Activated naive CD8-positive, alpha-beta T cell treated with anti-CD3 and anti-CD28 coated beads, Interleukin-2, amount 10 ng/mL, durations not matched to agents 7 days and 5 days (primary cell): ENCODE results near the gene CASQ2. TPM values are rescaled to one million over a fixed set of nuclear protein-coding genes. Genes with fewer than 3 reads are reported as not detected.
A peak's percentile ranks its signal among the peaks of the same experiment; 100 is the strongest.

Experiments used
- ATAC-seq: fragments of 150-1000 bp; cut with Tn5 transposase; one replicate; pipeline ENCODE4 v1.10.0; 2021; ENCODE audit warnings: low read depth, moderate library complexity
- POLR2A ChIA-PET: fragments of 350-600 bp; sonication (Branson Sonifier 250); formaldehyde crosslinking; loops from one replicate; lab custom pipeline; 2021; ENCODE audit warnings: antibody characterized with exemption; lab: Charles Lee
- DNase-seq: peaks from one replicate; pipeline ENCODE4 v3.0.0; 2021
- H3K27ac Mint-ChIP-seq: one replicate; pipeline ENCODE4 v1.8.0; 2022; ENCODE audit warnings: mild to moderate bottlenecking, mixed read lengths
- H3K27me3 Mint-ChIP-seq: one replicate; pipeline ENCODE4 v1.8.0; 2022; ENCODE audit warnings: mild to moderate bottlenecking, moderate library complexity, mixed read lengths
- H3K36me3 Mint-ChIP-seq: one replicate; pipeline ENCODE4 v1.8.0; 2021; ENCODE audit warnings: mild to moderate bottlenecking, mixed read lengths
- H3K4me1 Mint-ChIP-seq: one replicate; pipeline ENCODE4 v1.8.0; 2021; ENCODE audit warnings: mixed read lengths
- H3K4me3 Mint-ChIP-seq: one replicate; pipeline ENCODE4 v1.8.0; 2022; ENCODE audit warnings: mild to moderate bottlenecking, moderate library complexity, mixed read lengths
- H3K9me3 Mint-ChIP-seq: one replicate; pipeline ENCODE4 v1.8.0; 2021; ENCODE audit warnings: mixed read lengths
- total RNA-seq, 2 experiments: library from RNA; stranded (reverse); gene quantifications; one replicate each; pipeline ENCODE4 v1.2.3, GENCODE V29; 2021

The CASQ2 gene
- total RNA-seq, 2 experiments from 2014 or later = not detected

GRCh38 chr1:115740811-115741210, 27.7 kb downstream of the CASQ2 start:
- ATAC-seq (no peak), DNase-seq (no peak)
- POLR2A ChIA-PET = no interaction called here
- Mint-ChIP-seq H3K27me3 (peaks cover 9% of the 10 kb centered on the region), H3K4me1 (no peaks in the 10 kb centered on the region), H3K27ac (no peak overlapping the region), H3K36me3 (no peaks in the 10 kb centered on the region), H3K9me3 (no peaks in the 10 kb centered on the region), H3K4me3 (no peak overlapping the region)

DNA sequence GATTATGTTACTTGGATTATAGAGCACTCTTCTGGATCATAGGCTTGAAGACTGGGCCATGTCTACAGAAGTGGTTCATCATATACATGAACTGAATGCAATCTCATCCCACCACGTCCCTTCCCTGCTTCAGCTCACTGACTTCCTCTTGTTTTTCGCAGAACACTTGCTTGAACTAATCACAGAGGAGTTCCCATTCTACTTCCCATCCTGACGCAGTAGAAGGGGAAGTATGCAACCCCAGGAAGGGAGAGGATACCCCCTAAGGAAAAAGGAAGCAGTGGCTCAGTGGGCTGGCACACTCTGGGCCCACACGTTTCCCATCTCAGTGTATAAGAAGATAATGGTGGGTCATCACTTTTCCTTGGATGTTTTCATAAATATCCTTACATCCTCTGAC, 36.2 kb downstream of the CASQ2 start:
- no peak overlapping the region for H3K4me3 Mint-ChIP-seq
- H3K27ac Mint-ChIP-seq = no peak overlapping the region
- H3K4me1 Mint-ChIP-seq = no peaks in the 10 kb centered on the region
- no peaks in the 10 kb centered on the region for H3K9me3 Mint-ChIP-seq
- H3K27me3 Mint-ChIP-seq = peaks cover 15% of the 10 kb centered on the region
- DNase-seq (no peak), ATAC-seq (no peak)
- POLR2A ChIA-PET = no interaction called here
- no peaks in the 10 kb centered on the region for H3K36me3 Mint-ChIP-seq

DNA sequence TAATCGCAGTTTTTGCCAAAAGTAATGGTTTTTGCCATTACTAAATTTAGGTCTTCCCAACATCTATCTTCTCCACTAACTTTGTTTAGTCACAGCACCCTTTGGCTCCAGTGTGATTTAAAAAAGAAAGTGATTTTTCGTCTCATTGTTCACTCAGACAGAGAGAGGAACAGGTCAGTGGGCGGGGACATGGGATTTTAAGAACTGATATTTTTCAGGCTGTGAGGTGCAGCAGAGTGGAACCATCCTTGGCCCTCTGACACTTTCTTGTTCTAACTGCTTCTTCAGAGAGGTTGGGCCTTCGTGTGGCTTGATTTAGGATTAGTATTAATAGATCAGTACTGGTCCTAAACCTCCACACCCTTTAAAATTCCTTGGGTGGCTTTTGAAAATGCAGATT, 38.8 kb downstream of the CASQ2 start:
- Mint-ChIP-seq H3K4me3 (no peak overlapping the region), H3K27ac (no peak overlapping the region), H3K9me3 (no peaks in the 10 kb centered on the region), H3K36me3 (no peaks in the 10 kb centered on the region), H3K4me1 (no peaks in the 10 kb centered on the region), H3K27me3 (peaks cover 13% of the 10 kb centered on the region)
- ATAC-seq (no peak), DNase-seq (no peak)
- POLR2A ChIA-PET = no interaction called here

GRCh38 chr1:115728341-115728740, 40.2 kb downstream of the CASQ2 start:
- no peak for DNase-seq
- ATAC-seq = no peak
- Mint-ChIP-seq H3K36me3 (no peaks in the 10 kb centered on the region), H3K4me3 (no peak overlapping the region), H3K27ac (no peak overlapping the region), H3K27me3 (peaks cover 3% of the 10 kb centered on the region), H3K9me3 (no peaks in the 10 kb centered on the region), H3K4me1 (no peaks in the 10 kb centered on the region)
- POLR2A ChIA-PET = no interaction called here

GRCh38 chr1:115727706-115728249, 40.7 kb downstream of the CASQ2 start:
- H3K27ac Mint-ChIP-seq = no peak overlapping the region
- no peaks in the 10 kb centered on the region for H3K4me1 Mint-ChIP-seq
- no peaks in the 10 kb centered on the region for H3K9me3 Mint-ChIP-seq
- no peak overlapping the region for H3K4me3 Mint-ChIP-seq
- DNase-seq (no peak), ATAC-seq (no peak)
- H3K36me3 Mint-ChIP-seq = no peaks in the 10 kb centered on the region
- POLR2A ChIA-PET = no interaction called here
- no peaks in the 10 kb centered on the region for H3K27me3 Mint-ChIP-seq

DNA sequence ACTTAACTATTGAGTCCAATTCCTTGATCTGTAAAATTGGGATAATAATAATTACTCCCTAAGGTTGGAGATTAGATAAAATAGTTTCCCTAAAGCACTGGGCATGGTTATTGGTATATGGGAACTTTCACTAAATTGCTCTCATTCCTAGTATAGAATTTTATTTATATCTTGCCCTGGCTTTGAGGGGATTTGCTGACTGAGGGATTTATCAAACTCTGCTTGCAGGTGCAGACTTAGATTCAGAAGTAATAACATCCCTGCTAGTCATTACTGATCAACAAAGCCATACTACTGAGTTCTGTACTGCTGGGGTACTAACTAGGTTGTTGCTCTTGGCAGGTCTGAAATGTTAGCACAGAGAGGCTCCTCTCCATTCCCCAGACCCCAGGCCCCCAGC, 41.9 kb downstream of the CASQ2 start:
- H3K27me3 Mint-ChIP-seq = peaks cover 3% of the 10 kb centered on the region
- H3K9me3 Mint-ChIP-seq = no peaks in the 10 kb centered on the region
- ATAC-seq (no peak), DNase-seq (no peak)
- H3K27ac Mint-ChIP-seq = no peak overlapping the region
- H3K4me1 Mint-ChIP-seq = no peaks in the 10 kb centered on the region
- no peaks in the 10 kb centered on the region for H3K36me3 Mint-ChIP-seq
- POLR2A ChIA-PET = no interaction called here
- no peak overlapping the region for H3K4me3 Mint-ChIP-seq

DNA sequence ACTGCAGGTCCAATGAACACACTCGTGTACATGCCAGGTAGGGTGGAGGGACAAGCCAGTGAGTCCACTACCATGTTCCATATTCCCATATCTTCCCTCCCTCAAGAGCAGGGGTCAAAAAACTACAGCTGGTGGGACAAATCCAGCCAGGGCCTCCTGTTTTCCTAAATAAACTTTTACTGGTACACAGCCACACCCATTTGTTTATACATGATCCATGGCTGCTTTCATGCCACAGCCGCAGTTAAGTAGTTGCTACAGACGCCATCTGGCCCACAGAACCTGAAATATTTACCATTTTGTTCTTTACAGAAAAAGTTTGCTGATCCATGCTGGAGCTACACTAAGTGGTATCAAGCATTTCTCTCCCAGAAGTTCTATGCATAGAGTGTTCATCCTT, 42.4 kb downstream of the CASQ2 start:
- ATAC-seq = no peak
- no peak overlapping the region for H3K27ac Mint-ChIP-seq
- H3K27me3 Mint-ChIP-seq = peaks cover 3% of the 10 kb centered on the region
- H3K36me3 Mint-ChIP-seq = no peaks in the 10 kb centered on the region
- POLR2A ChIA-PET = no interaction called here
- no peaks in the 10 kb centered on the region for H3K4me1 Mint-ChIP-seq
- no peak overlapping the region for H3K4me3 Mint-ChIP-seq
- H3K9me3 Mint-ChIP-seq = no peaks in the 10 kb centered on the region
- no peak for DNase-seq

DNA sequence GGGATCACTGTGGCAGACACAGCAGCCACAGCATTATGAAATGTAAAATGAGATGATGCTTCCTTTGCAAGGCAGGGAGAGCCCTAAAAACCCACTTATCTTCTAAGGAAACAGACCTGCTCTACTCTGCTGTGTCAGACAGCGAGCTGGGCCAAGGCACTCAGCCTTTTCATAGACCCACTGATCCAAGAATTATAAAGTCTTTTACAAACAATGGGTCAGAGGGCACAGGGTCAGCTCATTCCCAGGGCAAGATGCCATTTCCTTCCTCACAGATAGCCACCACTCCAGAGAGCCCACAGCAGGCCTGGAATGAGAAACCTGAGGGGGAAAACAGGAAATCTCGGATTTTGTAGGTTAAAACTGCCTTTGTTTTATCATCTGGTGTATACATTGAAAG, 42.9 kb downstream of the CASQ2 start:
- no peak for ATAC-seq
- no peaks in the 10 kb centered on the region for H3K9me3 Mint-ChIP-seq
- POLR2A ChIA-PET = no interaction called here
- no peak for DNase-seq
- no peaks in the 10 kb centered on the region for H3K36me3 Mint-ChIP-seq
- H3K4me3 Mint-ChIP-seq = no peak overlapping the region
- H3K4me1 Mint-ChIP-seq = no peaks in the 10 kb centered on the region
- H3K27ac Mint-ChIP-seq = no peak overlapping the region
- H3K27me3 Mint-ChIP-seq = peaks cover 6% of the 10 kb centered on the region

- Mint-ChIP-seq H3K9me3 (no peaks in the 10 kb centered on the region), H3K27ac (no peak overlapping the region), H3K27me3 (peaks cover 6% of the 10 kb centered on the region), H3K4me3 (no peak overlapping the region), H3K36me3 (no peaks in the 10 kb centered on the region), H3K4me1 (no peaks in the 10 kb centered on the region)
- POLR2A ChIA-PET = no interaction called here
- no peak for ATAC-seq
- DNase-seq = no peak
These were observed 44.8 kb downstream of the CASQ2 start for GRCh38 chr1:115723756-115724155.

- no peak overlapping the region for H3K27ac Mint-ChIP-seq
- ATAC-seq (no peak), DNase-seq (no peak)
- H3K36me3 Mint-ChIP-seq = no peaks in the 10 kb centered on the region
- no peak overlapping the region for H3K4me3 Mint-ChIP-seq
- H3K9me3 Mint-ChIP-seq = no peaks in the 10 kb centered on the region
- peaks cover 12% of the 10 kb centered on the region for H3K27me3 Mint-ChIP-seq
- H3K4me1 Mint-ChIP-seq = no peaks in the 10 kb centered on the region
- POLR2A ChIA-PET = no interaction called here
These were observed 46.3 kb downstream of the CASQ2 start for GRCh38 chr1:115722221-115722620.

- no peaks in the 10 kb centered on the region for H3K36me3 Mint-ChIP-seq
- no peak for DNase-seq
- H3K4me3 Mint-ChIP-seq = no peak overlapping the region
- no peaks in the 10 kb centered on the region for H3K4me1 Mint-ChIP-seq
- H3K9me3 Mint-ChIP-seq = no peaks in the 10 kb centered on the region
- H3K27ac Mint-ChIP-seq = no peak overlapping the region
- ATAC-seq = no peak
- peaks cover 17% of the 10 kb centered on the region for H3K27me3 Mint-ChIP-seq
- POLR2A ChIA-PET = no interaction called here
These were observed 49.2 kb downstream of the CASQ2 start for GRCh38 chr1:115719285-115719684.

DNA sequence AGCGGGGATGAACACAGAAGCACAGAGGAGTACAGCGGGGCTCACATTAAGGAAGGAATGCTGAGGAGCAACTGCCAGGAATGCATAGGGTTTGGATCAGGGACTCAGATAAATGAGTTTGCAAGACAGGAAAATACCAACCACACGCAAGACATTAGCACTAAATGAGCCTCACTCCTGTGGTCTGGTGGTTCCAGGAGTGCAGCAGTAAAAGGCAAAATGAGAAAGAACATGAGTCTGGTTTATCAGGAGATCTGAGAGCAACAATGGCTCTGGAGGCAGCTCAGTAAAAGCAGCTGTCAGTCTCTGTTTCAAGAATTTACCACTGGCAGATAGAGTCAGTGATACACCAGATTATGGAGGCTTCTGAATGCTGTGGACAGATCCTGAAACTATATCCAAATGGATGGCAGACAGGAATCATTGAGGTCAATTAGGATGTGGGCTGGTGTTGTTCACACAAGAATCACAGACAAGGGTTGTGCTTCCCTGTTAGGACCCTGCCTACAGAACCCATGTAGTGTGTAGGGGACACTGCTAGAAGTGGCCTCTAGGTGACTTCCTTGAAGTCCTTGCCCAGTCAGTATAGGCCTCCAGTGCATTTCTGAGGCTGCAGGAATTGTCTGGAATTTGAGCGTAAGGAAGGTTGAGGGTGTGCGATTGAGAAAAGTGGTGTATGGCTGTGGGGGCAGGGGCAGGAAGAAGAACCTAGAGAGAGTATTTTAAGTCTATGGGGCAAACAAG, 50.3 kb downstream of the CASQ2 start:
- ATAC-seq = no peak
- no peaks in the 10 kb centered on the region for H3K9me3 Mint-ChIP-seq
- no peak for DNase-seq
- H3K27me3 Mint-ChIP-seq = peaks cover 17% of the 10 kb centered on the region
- no peak overlapping the region for H3K4me3 Mint-ChIP-seq
- POLR2A ChIA-PET = no interaction called here
- H3K36me3 Mint-ChIP-seq = no peaks in the 10 kb centered on the region
- no peak overlapping the region for H3K27ac Mint-ChIP-seq
- no peaks in the 10 kb centered on the region for H3K4me1 Mint-ChIP-seq

GRCh38 chr1:115717541-115717940, 51.0 kb downstream of the CASQ2 start:
- DNase-seq (peak; percentile 34), ATAC-seq (no peak)
- Mint-ChIP-seq H3K36me3 (no peaks in the 10 kb centered on the region), H3K27ac (no peak overlapping the region), H3K27me3 (peaks cover 16% of the 10 kb centered on the region), H3K9me3 (no peaks in the 10 kb centered on the region), H3K4me1 (no peaks in the 10 kb centered on the region), H3K4me3 (no peak overlapping the region)
- POLR2A ChIA-PET = no interaction called here

DNA sequence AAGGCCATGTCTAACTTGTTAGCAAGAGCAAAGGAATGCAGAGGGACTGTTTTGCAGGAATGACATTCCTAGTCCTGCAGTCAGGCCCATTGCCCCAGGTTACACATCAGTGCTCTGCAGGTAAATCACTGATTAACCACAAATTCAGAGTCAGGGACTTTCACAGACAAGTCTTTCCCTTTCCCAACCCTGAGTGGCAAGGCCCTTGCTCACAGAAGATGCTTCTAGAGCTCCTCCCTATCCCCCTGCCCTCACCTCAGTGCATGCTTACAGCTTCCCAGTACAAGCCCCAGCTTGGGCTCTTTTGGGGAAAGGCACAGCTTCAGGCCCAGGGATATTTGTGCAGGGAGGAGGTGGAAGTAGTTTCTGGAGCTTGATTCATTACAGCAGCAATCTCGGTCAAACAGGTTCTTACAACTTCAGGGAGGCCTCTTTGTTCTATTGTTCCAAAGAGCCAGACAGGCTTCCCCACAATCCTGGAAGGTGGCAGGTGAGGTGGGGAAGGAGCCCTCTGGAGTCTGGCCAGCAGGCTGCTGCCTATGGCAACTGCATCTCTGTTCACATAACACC, 53.9 kb downstream of the CASQ2 start:
- no peak overlapping the region for H3K4me3 Mint-ChIP-seq
- ATAC-seq (no peak), DNase-seq (no peak)
- H3K27me3 Mint-ChIP-seq = peaks cover 19% of the 10 kb centered on the region
- H3K9me3 Mint-ChIP-seq = no peaks in the 10 kb centered on the region
- H3K27ac Mint-ChIP-seq = no peak overlapping the region
- H3K4me1 Mint-ChIP-seq = no peaks in the 10 kb centered on the region
- no peaks in the 10 kb centered on the region for H3K36me3 Mint-ChIP-seq
- POLR2A ChIA-PET = no interaction called here
